Loucy (cell line): Measurements from ENCODE around the gene COLQ.
A peak's percentile ranks its signal among the peaks of the same experiment; 100 is the strongest.

Experiments
- CTCF ChIP-seq: fragments of 200-600 bp; sonication (generic); conservative IDR thresholded peaks from 2 replicates; pipeline ENCODE4 v1.5.1; 2014; ENCODE audit warnings: mild to moderate bottlenecking, antibody characterized with exemption, low read length
- EZH2phosphoT487 ChIP-seq: fragments of 200-600 bp; IDR thresholded peaks from 2 replicates; pipeline ENCODE4 v1.6.1; 2018; ENCODE audit warnings: antibody characterized with exemption, mild to moderate bottlenecking, moderate library complexity, borderline replicate concordance

- peak; percentile 85 for TF ChIP-seq CTCF
- no peak for TF ChIP-seq EZH2phosphoT487
Measured at GRCh38 chr3:15405448-15406050, 116.0 kb downstream of the COLQ start.
